HT1080 (cell line): Measurements from ENCODE around the gene MUC5AC. TPM values are rescaled to one million over a fixed set of nuclear protein-coding genes. Genes with fewer than 3 reads are reported as not detected.

ENCODE experiments used
- DNase-seq: peaks from one replicate; pipeline ENCODE4 v3.0.0-alpha.2; 2015; ENCODE audit warnings: low read depth
- total RNA-seq: library from RNA; depleted of rRNA; stranded (reverse); fragments of >200 nt; shearing (Covaris generic); gene quantifications from 2 replicates; pipeline ENCODE4 v1.2.3, GENCODE V29; 2014

MUC5AC gene
- total RNA-seq, 1 experiment from 2014 or later, result not detected

GRCh38 chr11:1121813-1122663 lies 35.7 kb upstream of the MUC5AC start:
- no peak for DNase-seq

- DNase-seq, result no peak
These were observed 35.1 kb upstream of the MUC5AC start for GRCh38 chr11:1122664-1123002.

- no peak for DNase-seq
These were observed 33.8 kb upstream of the MUC5AC start for GRCh38 chr11:1123970-1124369.

- DNase-seq, result no peak
These were observed 31.9 kb upstream of the MUC5AC start for GRCh38 chr11:1125803-1126202.

- no peak for DNase-seq
These were observed 31.2 kb upstream of the MUC5AC start for GRCh38 chr11:1126491-1126926.

GRCh38 chr11:1126935-1127663 lies 30.7 kb upstream of the MUC5AC start:
- DNase-seq, result no peak

- DNase-seq, result no peak
These were observed 30.0 kb upstream of the MUC5AC start for GRCh38 chr11:1127664-1128162.

GRCh38 chr11:1128311-1129142 lies 29.2 kb upstream of the MUC5AC start:
- DNase-seq, result no peak

- no peak for DNase-seq
These were observed 28.6 kb upstream of the MUC5AC start for GRCh38 chr11:1129143-1129610.

GRCh38 chr11:1129611-1130160 lies 28.1 kb upstream of the MUC5AC start:
- no peak for DNase-seq

- no peak for DNase-seq
These were observed 27.3 kb upstream of the MUC5AC start for GRCh38 chr11:1130276-1131032.

- no peak for DNase-seq
These were observed 26.5 kb upstream of the MUC5AC start for GRCh38 chr11:1131033-1131911.

GRCh38 chr11:1134848-1135445 lies 22.8 kb upstream of the MUC5AC start:
- no peak for DNase-seq

GRCh38 chr11:1138097-1138496 lies 19.7 kb upstream of the MUC5AC start:
- DNase-seq, result no peak

- no peak for DNase-seq
These were observed 18.2 kb upstream of the MUC5AC start for GRCh38 chr11:1139441-1140083.

GRCh38 chr11:1140642-1141490 lies 16.9 kb upstream of the MUC5AC start:
- no peak for DNase-seq

- no peak for DNase-seq
These were observed 11.4 kb upstream of the MUC5AC start for GRCh38 chr11:1146365-1146764.

- no peak for DNase-seq
These were observed 10.0 kb upstream of the MUC5AC start for GRCh38 chr11:1147792-1148191.
